Panc1 (cell line): ENCODE data around the gene KAT2A. TPM values are rescaled to one million over a fixed set of nuclear protein-coding genes. Genes with fewer than 3 reads are reported as not detected.

Experiments
- ATAC-seq: fragments of 200-7000 bp; cut with Tn5 transposase; 2 replicates; pipeline ENCODE4 v1.9.1; 2020; ENCODE audit warnings: mild to moderate bottlenecking, moderate library complexity
- BruUV-seq: library from RNA; stranded (reverse); fragments of 400-500 nt; replicated peaks from 2 replicates; lab custom pipeline; 2021; lab: Mats Ljungman, UMichigan
- CTCF ChIA-PET: fragments of 300-600 bp; sonication (Branson Sonifier 250); formaldehyde crosslinking; loops from one replicate; lab custom pipeline; 2022; ENCODE audit warnings: antibody characterized with exemption; lab: Charles Lee
- POLR2A ChIA-PET: fragments of 300-600 bp; sonication (Branson Sonifier 250); formaldehyde crosslinking; loops from one replicate; lab custom pipeline; 2022; ENCODE audit warnings: antibody characterized with exemption; lab: Charles Lee
- DNase-seq: peaks from one replicate; pipeline ENCODE4 v3.0.0-alpha.2; 2010; ENCODE audit warnings: low read depth, low spot score
- H3K27ac ChIP-seq: 2 replicates; pipeline ENCODE4 v1.5.1; 2011; ENCODE audit warnings: mild to moderate bottlenecking, low read length, inconsistent platforms
- H3K27me3 ChIP-seq: fragments of 200-500 bp; sonication (Bioruptor generic); 2 replicates; pipeline ENCODE4 v1.6.0; 2014; ENCODE audit warnings: low read length, inconsistent platforms; ENCODE audit not compliant: control insufficient read depth, insufficient read depth
- H3K36me3 ChIP-seq: fragments of 200-500 bp; sonication (Bioruptor generic); 2 replicates; pipeline ENCODE4 v1.5.1; 2014; ENCODE audit warnings: inconsistent platforms, mild to moderate bottlenecking, low read length, moderate library complexity; ENCODE audit not compliant: control insufficient read depth, insufficient read depth
- H3K4me1 ChIP-seq: 2 replicates; pipeline ENCODE4 v1.5.1; 2011; ENCODE audit warnings: inconsistent platforms, mild to moderate bottlenecking, low read length, moderate library complexity; ENCODE audit not compliant: control insufficient read depth, insufficient read depth
- H3K4me3 ChIP-seq, 2 experiments: 2 replicates each; pipeline ENCODE4 v1.5.1; 2011 to 2012; ENCODE audit warnings: low read depth in 2 of 2, low read length in 2 of 2, mild to moderate bottlenecking in 2 of 2, inconsistent platforms in 1 of 2, moderate library complexity in 1 of 2
- H3K9me3 ChIP-seq: fragments of 200-500 bp; sonication (Bioruptor generic); 2 replicates; pipeline ENCODE4 v1.5.1; 2014; ENCODE audit warnings: low read depth, mild to moderate bottlenecking, inconsistent platforms, low read length, moderate library complexity; ENCODE audit not compliant: control insufficient read depth, insufficient read depth
- CTCF ChIP-seq: fragments of 450-650 bp; IDR thresholded peaks from 2 replicates; pipeline ENCODE4 v1.5.1; 2017; ENCODE audit warnings: mild to moderate bottlenecking
- POLR2AphosphoS5 ChIP-seq: IDR thresholded peaks from 2 replicates; pipeline ENCODE4 v1.6.1; 2012; ENCODE audit warnings: mild to moderate bottlenecking, low read depth, low read length, moderate library complexity
- REST ChIP-seq, 2 experiments: IDR thresholded peaks; 2 replicates each; pipeline ENCODE4 v1.6.1; 2011 to 2012; ENCODE audit warnings: low read depth in 2 of 2, control low read depth in 1 of 2, low read length in 1 of 2, mild to moderate bottlenecking in 1 of 2, moderate library complexity in 1 of 2; ENCODE audit not compliant: insufficient read depth in 1 of 2
- SIN3A ChIP-seq: IDR thresholded peaks from 2 replicates; pipeline ENCODE4 v1.6.1; 2012; ENCODE audit warnings: low read depth, mild to moderate bottlenecking, low read length, moderate library complexity, borderline replicate concordance; ENCODE audit not compliant: insufficient read depth
- TCF7L2 ChIP-seq: IDR thresholded peaks from 2 replicates; pipeline ENCODE4 v1.6.1; 2011; ENCODE audit warnings: mild to moderate bottlenecking, low read depth, low read length, inconsistent platforms
- in situ Hi-C: cut with HindIII; loops from 2 replicates; pipeline ENCODE4 v1.10.0; 2016; ENCODE audit warnings: low sequenced_read_pairs, low pct_unique_long_range_greater_than_20kb
- intact Hi-C: fragments of 100-400 bp; cut with micrococcal nuclease; formaldehyde crosslinking; loops from one replicate; pipeline ENCODE4 v1.10.0; 2022; ENCODE audit not compliant: unreplicated experiment
- total RNA-seq: library from RNA; stranded (reverse); gene quantifications from one replicate; pipeline ENCODE4 v1.2.1, GENCODE V29; 2021; ENCODE audit not compliant: unreplicated experiment

The KAT2A gene
- total RNA-seq, 1 experiment from 2014 or later = 67.0 TPM

- Histone ChIP-seq H3K27me3 (no peaks in the 10 kb centered on the region), H3K27ac (no peak overlapping the region), H3K9me3 (no peaks in the 10 kb centered on the region), H3K4me3 (no peak overlapping the region), H3K4me1 (no peaks in the 10 kb centered on the region), H3K36me3 (no peaks in the 10 kb centered on the region)
- DNase-seq = no peak
- in situ Hi-C loops (no loop called here), intact Hi-C loops (no loop called here)
- ATAC-seq = no peak
- POLR2A ChIA-PET = no interaction called here
- BruUV-seq = no TSS peak
- TF ChIP-seq TCF7L2 = no peak
- no peak for TF ChIP-seq REST (IDR thresholded peaks at IDR 0.05; ENCODE audit: insufficient read depth in 1 of 2, low read depth in 2 of 2, low read length in 1 of 2)
- TF ChIP-seq CTCF = no peak
- TF ChIP-seq SIN3A = no peak
- no peak for TF ChIP-seq POLR2AphosphoS5
- CTCF ChIA-PET = no interaction called here
Observed at GRCh38 chr17:42081516-42082129, 39.5 kb downstream of the KAT2A start.

- H3K9me3 ChIP-seq = no peaks in the 10 kb centered on the region
- in situ Hi-C loops = no loop called here
- no peak overlapping the region for H3K4me3 ChIP-seq
- CTCF ChIA-PET = interaction anchor here (0.6 kb wide), 1 partner anchor 107 kb away, joined by 3 read pairs; no protein-coding TSS in a partner anchor
- H3K36me3 ChIP-seq = no peaks in the 10 kb centered on the region
- ATAC-seq (no peak), DNase-seq (no peak)
- H3K27me3 ChIP-seq = no peaks in the 10 kb centered on the region
- no TSS peak for BruUV-seq
- H3K4me1 ChIP-seq = no peaks in the 10 kb centered on the region
- TF ChIP-seq REST (IDR thresholded peaks at IDR 0.05; ENCODE audit: insufficient read depth in 1 of 2, low read depth in 2 of 2, low read length in 1 of 2) (no peak), TCF7L2 (no peak), SIN3A (no peak), POLR2AphosphoS5 (no peak), CTCF (no peak)
- no peak overlapping the region for H3K27ac ChIP-seq
- intact Hi-C loops = no loop called here
- POLR2A ChIA-PET = interaction anchor here (0.6 kb wide), 1 partner anchor 60 kb away, joined by 5 read pairs; the partner anchor contains the start of gene NKIRAS2
Observed at GRCh38 chr17:42079541-42079940, 41.6 kb downstream of the KAT2A start.
